Rectal smooth muscle tissue (tissue), 1 donor: ENCODE results near the gene SLC25A4.
"Not testable (repeated sequence)": the region's sequence is repeated elsewhere in the genome, so short reads cannot be mapped to it uniquely, and the experiment has no call there.

Source experiments
- H3K27ac ChIP-seq: one replicate; pipeline ENCODE4 v1.7.0; 2013; ENCODE audit warnings: low read depth, low read length, inconsistent platforms
- H3K27me3 ChIP-seq: one replicate; pipeline ENCODE4 v1.7.0; 2013; ENCODE audit warnings: low read length; ENCODE audit not compliant: control insufficient read depth, insufficient read depth
- H3K36me3 ChIP-seq: one replicate; pipeline ENCODE4 v1.7.0; 2013; ENCODE audit warnings: low read length; ENCODE audit not compliant: control insufficient read depth, insufficient read depth
- H3K4me1 ChIP-seq: one replicate; pipeline ENCODE4 v1.7.0; 2013; ENCODE audit warnings: low read length; ENCODE audit not compliant: control insufficient read depth, insufficient read depth
- H3K4me3 ChIP-seq: one replicate; pipeline ENCODE4 v1.7.0; 2013; ENCODE audit warnings: low read length
- H3K9ac ChIP-seq: one replicate; pipeline ENCODE4 v1.7.0; 2013; ENCODE audit warnings: low read length

SLC25A4 gene

GRCh38 chr4:185194924-185195888, 52.1 kb downstream of the SLC25A4 start:
- H3K4me1 ChIP-seq: no peaks in the 10 kb centered on the region
- H3K4me3 ChIP-seq: no peak overlapping the region
- no peaks in the 10 kb centered on the region for H3K27me3 ChIP-seq
- peaks cover 3% of the 10 kb centered on the region for H3K36me3 ChIP-seq
- H3K27ac ChIP-seq: no peak overlapping the region
- H3K9ac ChIP-seq: no peak overlapping the region

DNA sequence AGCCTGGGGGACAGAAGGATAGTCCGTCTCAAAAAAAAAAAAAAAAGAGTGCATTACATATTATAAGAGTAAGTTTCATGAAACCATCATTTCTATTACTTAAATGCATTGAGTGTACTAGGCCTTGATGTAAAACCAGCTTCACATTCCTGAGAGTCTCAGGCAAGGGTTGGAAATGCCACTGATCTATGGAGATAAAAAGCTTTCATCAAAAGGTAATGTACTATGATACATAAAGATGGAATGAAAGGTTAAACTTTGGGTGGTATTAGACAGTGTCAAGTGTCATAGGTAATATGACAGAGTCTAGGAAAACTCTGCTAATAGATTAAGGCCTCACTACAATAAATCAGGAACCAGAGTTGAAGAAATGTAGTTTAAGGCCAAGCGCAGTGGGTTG, 53.4 kb downstream of the SLC25A4 start:
- H3K36me3 ChIP-seq: no peaks in the 10 kb centered on the region
- H3K4me3 ChIP-seq: no peak overlapping the region
- H3K9ac ChIP-seq: no peak overlapping the region
- H3K27me3 ChIP-seq: no peaks in the 10 kb centered on the region
- H3K4me1 ChIP-seq: no peaks in the 10 kb centered on the region
- no peak overlapping the region for H3K27ac ChIP-seq

DNA sequence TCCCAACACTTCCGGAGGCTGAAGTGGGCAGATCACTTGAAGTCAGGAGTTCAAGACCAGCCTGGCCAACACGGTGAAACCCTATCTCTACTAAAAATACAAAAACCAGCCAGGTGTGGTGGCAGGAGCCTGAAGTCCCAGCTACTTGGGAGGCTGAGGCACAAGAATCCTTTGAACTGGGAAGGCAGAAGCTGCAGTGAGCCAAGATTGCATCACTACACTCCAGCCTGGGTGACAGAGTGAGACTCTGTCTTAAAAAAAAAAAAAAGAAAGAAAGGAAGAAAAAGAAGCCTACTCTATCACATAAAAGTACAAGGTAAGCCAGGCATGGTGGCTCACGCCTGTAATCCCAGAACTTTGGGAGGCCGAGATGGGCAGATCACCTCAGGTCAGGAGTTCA, 55.1 kb downstream of the SLC25A4 start:
- not testable (repeated sequence) for H3K4me3 ChIP-seq, H3K4me1 ChIP-seq, H3K27me3 ChIP-seq, H3K36me3 ChIP-seq, H3K9ac ChIP-seq, H3K27ac ChIP-seq
